Activated CD4-positive, alpha-beta T cell treated with anti-CD3 and anti-CD28 coated beads for 1 hour (primary cell): ENCODE data around the gene ZCCHC14.

Source experiments
- DNase-seq: peaks from one replicate; pipeline ENCODE4 v3.0.0-alpha.2; 2020

Gene ZCCHC14

GRCh38 chr16:87451563-87452210 is 41.1 kb downstream of the ZCCHC14 start:
- no peak for DNase-seq

DNA sequence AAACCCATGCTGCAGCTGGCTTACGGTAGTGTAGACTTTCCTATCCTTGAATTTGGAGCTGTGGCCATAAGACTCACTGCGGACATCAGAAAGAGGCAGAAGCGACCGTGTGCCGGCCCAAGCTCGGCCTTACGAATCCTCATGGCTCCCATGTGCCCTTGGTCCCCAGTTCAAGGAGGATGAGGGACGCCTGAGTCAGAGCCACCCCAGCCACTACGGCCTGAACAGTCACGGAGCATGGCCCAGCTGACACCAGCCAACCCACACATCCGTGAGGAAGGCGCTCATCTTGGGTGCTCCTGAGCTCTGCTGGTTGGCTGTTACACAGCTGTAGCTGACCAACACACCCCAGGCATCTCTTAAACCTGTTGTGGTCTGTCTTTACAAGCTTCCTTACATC is 44.0 kb downstream of the ZCCHC14 start:
- no peak for DNase-seq

GRCh38 chr16:87447323-87447722 is 45.5 kb downstream of the ZCCHC14 start:
- no peak for DNase-seq

GRCh38 chr16:87446479-87446878 is 46.3 kb downstream of the ZCCHC14 start:
- DNase-seq, result no peak

GRCh38 chr16:87445486-87445885 is 47.3 kb downstream of the ZCCHC14 start:
- no peak for DNase-seq

GRCh38 chr16:87443964-87444363 is 48.9 kb downstream of the ZCCHC14 start:
- no peak for DNase-seq

- no peak for DNase-seq
These were observed 49.8 kb downstream of the ZCCHC14 start for GRCh38 chr16:87443016-87443415.

DNA sequence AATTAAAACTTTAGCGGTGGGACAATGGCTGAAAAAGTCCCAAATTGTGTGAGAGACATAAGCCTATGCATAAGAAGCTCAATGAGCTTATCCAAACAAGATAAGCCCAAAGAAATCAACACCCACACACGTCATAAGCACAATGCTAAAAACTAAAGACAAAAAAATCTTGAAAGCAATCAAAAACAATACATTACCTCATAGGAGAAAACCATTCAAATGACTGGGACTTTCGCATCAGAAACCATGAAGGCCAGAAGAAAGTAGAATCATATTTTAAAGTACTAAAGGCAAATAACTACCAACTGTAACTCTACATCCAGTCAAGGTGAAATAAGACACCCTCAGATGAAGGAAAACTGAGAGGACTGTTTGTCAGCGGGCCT is 50.2 kb downstream of the ZCCHC14 start:
- DNase-seq, result no peak

DNA sequence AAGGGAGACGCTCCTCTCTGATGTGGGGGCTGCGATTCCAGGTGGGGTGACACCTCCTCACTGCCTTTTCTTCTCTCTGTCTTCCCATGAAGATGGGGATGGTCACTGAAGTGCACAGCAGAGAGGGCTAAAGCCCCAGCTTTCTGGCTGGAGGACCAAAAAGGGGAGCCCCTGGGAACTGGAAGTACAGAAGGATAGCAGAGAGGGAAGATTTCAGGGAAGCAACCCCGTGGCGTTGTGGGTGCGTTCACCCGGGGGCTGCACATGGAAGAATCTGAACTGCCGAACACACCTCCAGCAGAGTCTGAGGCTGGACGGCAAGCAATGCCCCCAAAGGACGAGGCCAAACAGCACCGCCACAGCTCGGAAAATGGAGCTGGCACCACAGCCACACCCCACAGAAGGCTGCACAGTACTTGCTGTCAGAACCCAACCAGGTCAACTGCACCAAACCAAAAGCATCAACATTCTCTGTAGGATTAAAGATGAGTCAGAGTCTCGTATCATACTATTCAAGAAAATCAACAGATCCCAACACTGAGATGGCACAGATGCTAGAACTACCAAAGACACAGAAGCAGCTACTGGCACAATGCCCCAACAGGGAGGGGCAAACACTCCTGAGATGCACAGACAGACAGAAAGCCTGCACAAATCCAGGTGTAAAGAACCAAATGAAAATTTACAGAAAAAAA is 50.8 kb downstream of the ZCCHC14 start:
- no peak for DNase-seq

- no peak for DNase-seq
These were observed 52.9 kb downstream of the ZCCHC14 start for GRCh38 chr16:87439926-87440325.

DNA sequence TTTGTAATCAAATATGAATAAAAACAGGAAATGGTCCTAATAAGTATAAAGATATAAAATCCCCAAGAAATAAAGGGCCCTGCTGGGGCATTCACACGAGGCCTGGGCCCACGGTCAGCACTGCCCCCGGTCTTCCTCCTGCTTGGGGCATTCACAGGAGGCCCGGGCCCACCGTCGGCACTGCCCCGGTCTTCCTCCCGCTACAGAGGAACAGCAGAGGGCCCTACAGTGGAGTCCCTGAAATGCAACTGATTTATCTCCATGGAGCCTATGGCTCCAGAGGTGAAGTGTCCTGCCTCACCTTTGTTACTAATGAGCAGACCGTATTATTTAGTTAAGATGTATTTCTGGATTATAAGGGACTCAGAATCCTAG is 54.2 kb downstream of the ZCCHC14 start:
- no peak for DNase-seq

GRCh38 chr16:87437911-87438610 is 54.8 kb downstream of the ZCCHC14 start:
- no peak for DNase-seq

- DNase-seq, result no peak
These were observed 55.5 kb downstream of the ZCCHC14 start for GRCh38 chr16:87437327-87437726.

DNA sequence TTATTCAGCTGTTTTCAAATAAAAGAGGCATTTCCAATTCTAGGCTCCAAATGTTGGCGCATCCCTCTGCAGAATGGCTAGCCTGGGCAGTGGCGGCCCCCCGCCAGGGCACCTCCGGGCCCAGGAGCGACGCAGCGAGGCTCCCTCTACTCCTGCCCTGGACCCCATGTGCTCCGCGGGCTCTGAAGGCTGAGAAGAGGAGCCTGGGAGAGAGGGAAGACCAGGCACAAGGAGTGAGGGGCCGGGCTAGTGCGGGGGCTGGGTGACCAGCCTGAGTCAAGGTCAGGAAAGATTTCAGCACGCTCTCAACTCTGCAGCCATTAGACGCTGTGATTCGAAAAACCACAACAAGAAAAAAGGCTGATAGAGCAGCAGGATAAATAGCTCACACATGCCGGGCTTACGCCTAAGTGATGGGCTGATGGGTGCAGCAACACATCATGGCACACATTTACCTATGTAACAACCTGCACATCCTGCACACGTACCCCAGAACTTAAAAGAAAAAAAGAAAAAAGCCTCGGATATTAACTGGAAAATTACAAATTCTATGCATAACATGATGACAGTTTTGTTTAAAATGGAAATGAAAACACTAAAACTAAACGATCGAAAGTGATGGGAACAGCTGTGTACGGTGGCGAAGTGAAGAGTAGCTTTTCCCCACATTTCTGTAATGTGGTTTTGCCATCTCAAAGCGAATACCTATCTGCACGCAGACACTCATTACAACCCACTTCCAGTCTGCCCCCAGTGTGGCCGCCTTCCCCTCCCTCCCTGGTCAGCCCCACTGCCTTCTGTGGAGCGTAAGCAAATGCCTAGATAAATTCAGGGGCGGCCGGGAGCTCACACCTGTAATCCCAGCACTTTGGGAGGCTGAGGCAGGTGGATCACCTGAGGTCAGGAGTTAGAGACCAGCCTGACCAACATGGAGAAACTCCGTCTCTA is 56.3 kb downstream of the ZCCHC14 start:
- no peak for DNase-seq

DNA sequence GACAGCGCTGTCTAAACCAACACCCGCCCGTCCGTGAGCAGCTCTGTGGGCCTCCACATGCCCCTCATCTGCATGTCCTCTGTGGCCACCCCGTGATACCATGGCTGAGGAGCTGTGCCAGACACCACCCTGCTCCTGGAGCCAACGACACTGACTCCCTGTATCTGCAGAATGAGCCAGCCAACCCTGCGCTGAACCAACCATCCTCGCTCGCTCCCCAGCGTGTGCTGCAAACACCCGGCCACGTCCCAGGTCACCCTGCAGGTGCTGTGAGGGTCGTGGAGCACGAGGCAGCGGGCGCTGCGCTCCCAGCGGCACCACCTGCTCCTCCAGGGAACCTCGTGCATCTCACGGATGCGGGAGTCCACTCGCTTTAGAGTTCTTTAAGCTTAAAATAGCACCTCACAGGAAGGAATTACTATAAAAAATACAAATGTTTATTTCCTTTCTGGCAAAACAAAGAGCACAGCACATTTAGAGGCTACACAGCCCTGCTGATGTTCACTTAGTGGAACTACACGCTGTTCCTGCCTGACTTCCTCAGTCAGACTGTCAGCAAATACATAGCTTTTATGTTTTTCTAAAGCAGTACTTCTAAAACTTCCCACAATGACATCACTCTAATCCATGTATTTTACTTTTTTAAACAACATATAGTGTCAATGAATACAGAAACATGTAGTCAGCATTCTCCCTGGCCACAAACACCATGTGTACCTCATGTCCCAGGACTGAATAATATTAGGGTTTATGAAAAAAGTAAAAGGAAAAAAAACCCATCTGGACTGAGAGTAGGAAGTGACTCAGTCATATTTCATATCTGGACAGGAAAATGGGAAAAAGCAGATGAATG is 57.2 kb downstream of the ZCCHC14 start:
- no peak for DNase-seq

DNA sequence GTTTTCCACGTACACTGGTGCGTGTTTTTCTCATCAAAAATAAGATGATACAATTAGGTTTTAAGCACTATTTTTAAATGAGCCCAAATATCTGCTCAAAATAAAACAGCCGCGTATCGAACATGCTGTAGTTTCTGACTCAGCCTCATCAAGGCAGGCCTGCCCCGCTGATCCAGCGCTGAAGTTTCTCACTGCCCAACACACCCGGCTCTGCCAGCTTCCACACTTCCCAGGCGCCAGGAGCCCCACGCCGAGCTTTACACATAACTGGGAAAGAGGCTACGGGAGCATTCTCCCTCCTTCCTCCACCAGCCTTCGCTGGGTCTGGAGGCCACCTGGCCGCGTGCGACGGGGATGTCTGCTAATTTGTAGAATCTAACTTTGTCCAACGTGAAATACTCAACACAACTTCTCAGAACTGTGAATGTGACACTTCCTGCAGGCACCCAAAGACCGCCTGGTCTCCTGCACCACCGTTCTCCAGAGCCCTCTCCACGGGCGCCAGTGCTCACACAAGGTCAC is 58.6 kb downstream of the ZCCHC14 start:
- DNase-seq, result no peak

GRCh38 chr16:87432330-87432915 is 60.4 kb downstream of the ZCCHC14 start:
- DNase-seq, result no peak

- DNase-seq, result no peak
These were observed 60.9 kb downstream of the ZCCHC14 start for GRCh38 chr16:87431926-87432325.

DNA sequence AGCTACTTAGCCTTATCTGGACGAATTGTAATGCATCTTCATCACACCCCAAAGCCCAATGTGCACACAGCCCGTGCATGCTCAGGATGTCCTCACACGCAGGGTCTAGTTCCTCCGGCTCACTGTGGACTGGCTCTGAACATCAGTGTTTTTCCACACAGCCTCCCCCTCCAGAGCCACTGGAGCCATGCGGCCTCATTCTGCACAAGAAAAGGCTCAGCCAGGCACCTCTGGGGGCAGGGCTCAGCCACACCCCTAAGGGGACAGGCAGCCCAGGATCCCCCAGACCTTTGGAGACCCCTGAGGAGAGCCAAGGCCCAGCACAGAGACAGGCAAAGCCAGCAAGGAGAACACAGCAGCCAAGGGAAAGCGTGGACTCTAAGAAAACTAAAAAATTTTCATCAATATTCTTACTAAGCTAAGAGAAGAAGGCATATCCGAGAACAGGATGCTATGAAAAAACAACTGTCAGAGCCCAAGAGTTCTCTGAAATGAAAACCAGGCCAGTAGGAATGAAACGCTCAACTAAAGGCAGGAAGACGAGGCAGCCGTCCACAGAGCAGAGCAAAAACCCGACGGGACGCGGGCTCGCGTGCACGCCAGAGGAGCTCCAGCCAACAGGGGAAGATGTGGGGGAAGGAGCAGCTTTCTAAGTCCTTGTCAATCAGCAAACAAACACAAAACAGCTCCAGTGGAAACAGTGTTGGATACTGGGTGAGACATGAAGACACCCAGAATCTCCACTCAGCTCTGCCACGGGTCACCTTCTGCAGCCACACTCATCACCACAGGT is 66.2 kb downstream of the ZCCHC14 start:
- DNase-seq, result no peak

- DNase-seq, result no peak
These were observed 66.9 kb downstream of the ZCCHC14 start for GRCh38 chr16:87425941-87426340.

DNA sequence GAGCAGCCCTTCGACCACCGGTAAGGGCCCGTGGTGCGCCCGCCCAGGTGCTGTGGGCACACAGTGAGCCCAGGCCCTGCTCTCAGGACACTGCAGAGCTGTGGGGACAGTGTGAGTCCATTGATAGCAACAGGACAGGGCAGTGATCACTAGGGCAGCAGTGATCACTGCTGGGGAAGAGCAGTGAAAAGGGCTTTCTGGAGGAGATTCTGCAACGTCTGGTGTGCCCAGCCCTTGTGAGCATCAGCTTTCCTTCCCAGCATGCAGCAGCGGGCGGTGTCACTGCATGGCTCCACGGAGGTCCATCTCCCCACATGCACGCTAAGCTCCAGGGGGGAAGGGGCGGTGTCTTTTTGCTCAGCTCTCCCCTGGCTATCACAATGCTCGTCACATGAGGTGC is 68.6 kb downstream of the ZCCHC14 start:
- no peak for DNase-seq
